Measurements from ENCODE around the gene CADM1.

DNA sequence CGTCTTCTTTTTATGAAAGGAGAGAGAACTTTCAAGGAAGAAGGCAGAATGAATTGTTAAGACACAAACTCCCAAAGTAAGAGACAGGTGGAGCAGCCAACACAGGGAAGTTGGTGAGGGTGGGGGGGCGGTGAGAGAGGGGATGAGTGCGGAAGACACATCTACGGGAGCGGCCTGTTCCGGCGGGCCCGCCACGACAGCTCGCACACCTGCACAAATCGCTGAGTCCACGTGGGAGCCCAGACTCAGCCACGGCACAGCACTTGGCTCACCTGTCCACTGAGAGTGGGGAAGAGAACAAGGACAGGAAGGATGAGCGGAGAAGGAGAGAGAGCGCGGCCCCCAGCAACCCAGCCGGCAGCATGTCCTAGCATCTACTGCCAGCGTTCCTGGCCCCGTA is 331.1 kb downstream of the CADM1 start:
- TF ChIP-seq, protein P1, sequence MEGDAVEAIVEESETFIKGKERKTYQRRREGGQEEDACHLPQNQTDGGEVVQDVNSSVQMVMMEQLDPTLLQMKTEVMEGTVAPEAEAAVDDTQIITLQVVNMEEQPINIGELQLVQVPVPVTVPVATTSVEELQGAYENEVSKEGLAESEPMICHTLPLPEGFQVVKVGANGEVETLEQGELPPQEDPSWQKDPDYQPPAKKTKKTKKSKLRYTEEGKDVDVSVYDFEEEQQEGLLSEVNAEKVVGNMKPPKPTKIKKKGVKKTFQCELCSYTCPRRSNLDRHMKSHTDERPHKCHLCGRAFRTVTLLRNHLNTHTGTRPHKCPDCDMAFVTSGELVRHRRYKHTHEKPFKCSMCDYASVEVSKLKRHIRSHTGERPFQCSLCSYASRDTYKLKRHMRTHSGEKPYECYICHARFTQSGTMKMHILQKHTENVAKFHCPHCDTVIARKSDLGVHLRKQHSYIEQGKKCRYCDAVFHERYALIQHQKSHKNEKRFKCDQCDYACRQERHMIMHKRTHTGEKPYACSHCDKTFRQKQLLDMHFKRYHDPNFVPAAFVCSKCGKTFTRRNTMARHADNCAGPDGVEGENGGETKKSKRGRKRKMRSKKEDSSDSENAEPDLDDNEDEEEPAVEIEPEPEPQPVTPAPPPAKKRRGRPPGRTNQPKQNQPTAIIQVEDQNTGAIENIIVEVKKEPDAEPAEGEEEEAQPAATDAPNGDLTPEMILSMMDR (IDR thresholded peaks at IDR 0.05) = no peak
- TF ChIP-seq POLR2A (IDR thresholded peaks at IDR 0.05) = no peak

Measured in prostate gland (tissue), 2 donors.